ENCODE data around the gene EFCAB13. TPM values are rescaled to one million over a fixed set of nuclear protein-coding genes. Genes with fewer than 3 reads are reported as not detected.

The EFCAB13 gene
- total RNA-seq, 1 experiment from 2014 or later: 5.9 TPM

Other genes starting within 250 kb of the EFCAB13 start
- gene CDC27, start 134.7 kb upstream of the EFCAB13 start, total RNA-seq (2014; rRNA removed; shearing (Covaris generic); ENCODE audit: low replicate concordance): 47.6 and 115 TPM in 2 replicates
- gene MYL4, start 114.6 kb upstream of the EFCAB13 start, total RNA-seq (2014; rRNA removed; shearing (Covaris generic); ENCODE audit: low replicate concordance): not detected in 2 replicates
- gene ITGB3, start 70.1 kb upstream of the EFCAB13 start, total RNA-seq (2014; rRNA removed; shearing (Covaris generic); ENCODE audit: low replicate concordance): 138 TPM in 2 replicates
- gene NPEPPS, start 207.2 kb downstream of the EFCAB13 start, total RNA-seq (2014; rRNA removed; shearing (Covaris generic); ENCODE audit: low replicate concordance): 59.0 and 119 TPM in 2 replicates